ENCODE data around the gene CDC45.

Gene CDC45

DNA sequence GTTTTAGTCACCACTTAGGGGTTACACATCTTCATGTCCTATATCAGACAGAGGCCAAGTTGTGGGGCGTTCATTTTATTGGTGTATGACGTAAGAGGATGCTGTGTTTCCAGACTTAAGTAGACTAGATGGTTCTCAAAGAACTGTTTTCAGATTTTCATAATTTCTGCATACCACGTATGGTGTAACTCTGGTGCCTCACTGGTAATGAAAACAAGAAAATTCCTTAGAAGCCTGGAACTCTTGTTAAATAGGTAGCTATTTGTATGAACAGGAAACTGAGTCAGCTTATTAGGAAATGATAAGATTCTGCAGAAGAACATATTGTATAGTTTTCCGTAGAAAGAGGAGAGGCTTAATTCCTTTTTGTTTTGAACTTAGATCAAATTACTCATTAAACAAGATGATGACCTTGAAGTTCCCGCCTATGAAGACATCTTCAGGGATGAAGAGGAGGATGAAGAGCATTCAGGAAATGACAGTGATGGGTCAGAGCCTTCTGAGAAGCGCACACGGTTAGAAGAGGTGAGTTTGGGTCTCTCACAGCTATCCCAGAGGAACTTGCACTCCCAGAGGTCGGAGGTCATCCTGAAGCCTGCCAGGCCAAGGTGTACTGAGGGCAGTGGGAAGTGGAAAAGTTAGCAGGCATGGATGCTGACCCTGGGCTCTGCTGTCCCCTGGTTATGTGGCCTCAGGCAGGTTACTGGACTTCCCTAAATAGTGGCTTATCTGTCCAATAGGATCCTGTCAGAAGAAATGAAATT, 3.9 kb downstream of the CDC45 start:
- TF ChIP-seq, protein P1, sequence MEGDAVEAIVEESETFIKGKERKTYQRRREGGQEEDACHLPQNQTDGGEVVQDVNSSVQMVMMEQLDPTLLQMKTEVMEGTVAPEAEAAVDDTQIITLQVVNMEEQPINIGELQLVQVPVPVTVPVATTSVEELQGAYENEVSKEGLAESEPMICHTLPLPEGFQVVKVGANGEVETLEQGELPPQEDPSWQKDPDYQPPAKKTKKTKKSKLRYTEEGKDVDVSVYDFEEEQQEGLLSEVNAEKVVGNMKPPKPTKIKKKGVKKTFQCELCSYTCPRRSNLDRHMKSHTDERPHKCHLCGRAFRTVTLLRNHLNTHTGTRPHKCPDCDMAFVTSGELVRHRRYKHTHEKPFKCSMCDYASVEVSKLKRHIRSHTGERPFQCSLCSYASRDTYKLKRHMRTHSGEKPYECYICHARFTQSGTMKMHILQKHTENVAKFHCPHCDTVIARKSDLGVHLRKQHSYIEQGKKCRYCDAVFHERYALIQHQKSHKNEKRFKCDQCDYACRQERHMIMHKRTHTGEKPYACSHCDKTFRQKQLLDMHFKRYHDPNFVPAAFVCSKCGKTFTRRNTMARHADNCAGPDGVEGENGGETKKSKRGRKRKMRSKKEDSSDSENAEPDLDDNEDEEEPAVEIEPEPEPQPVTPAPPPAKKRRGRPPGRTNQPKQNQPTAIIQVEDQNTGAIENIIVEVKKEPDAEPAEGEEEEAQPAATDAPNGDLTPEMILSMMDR (IDR thresholded peaks at IDR 0.05; ENCODE audit: control insufficient read depth, insufficient read depth, low read depth, low read length, missing control alignments) = no peak
- no peak overlapping the region for H3K4me3 ChIP-seq (ENCODE audit: control insufficient read depth, low read depth, low read length)
- DNase-seq (ENCODE audit: low read depth) = peak; percentile 89

- no peak overlapping the region for H3K4me3 ChIP-seq (ENCODE audit: control insufficient read depth, low read depth, low read length)
- no peak for DNase-seq (ENCODE audit: low read depth)
- TF ChIP-seq, protein P1 (IDR thresholded peaks at IDR 0.05; ENCODE audit: control insufficient read depth, insufficient read depth, low read depth, low read length, missing control alignments) = no peak
Observed at GRCh38 chr22:19488285-19488684, 8.6 kb downstream of the CDC45 start.

- H3K4me3 ChIP-seq (ENCODE audit: control insufficient read depth, low read depth, low read length) = no peak overlapping the region
- TF ChIP-seq, protein P1 (IDR thresholded peaks at IDR 0.05; ENCODE audit: control insufficient read depth, insufficient read depth, low read depth, low read length, missing control alignments) = no peak
- DNase-seq (ENCODE audit: low read depth) = no peak
Observed at GRCh38 chr22:19488884-19489843, 9.4 kb downstream of the CDC45 start.

DNA sequence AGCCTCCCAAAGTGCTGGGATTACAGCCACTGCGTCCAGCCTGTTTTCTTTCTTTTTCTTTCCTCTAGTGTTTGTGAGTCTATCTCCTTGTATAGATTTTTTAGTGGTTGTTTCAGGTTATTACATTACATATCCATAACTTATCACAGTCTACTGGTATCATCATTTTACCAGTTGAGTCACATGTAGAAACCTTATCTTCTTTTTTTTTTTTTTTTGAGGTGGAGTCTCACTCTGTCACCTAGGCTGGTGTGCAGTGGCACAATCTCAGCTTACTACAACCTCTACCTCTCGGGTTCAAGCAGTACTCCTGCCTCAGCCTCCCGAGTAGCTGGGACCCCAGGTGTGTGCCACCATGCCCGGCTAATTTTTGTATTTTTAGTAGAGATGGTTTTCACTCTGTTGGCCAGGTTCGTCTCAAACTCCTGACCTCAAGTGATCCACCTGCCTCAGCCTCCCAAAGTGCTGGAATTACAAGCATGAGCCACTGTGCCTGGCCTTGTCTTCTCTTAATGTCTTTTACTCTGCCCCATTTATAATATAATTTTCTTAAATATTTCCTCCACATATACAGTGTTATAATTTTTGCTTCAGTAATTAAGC, 11.0 kb downstream of the CDC45 start:
- DNase-seq (ENCODE audit: low read depth) = no peak
- TF ChIP-seq, protein P1 (IDR thresholded peaks at IDR 0.05; ENCODE audit: control insufficient read depth, insufficient read depth, low read depth, low read length, missing control alignments) = no peak
- H3K4me3 ChIP-seq (ENCODE audit: control insufficient read depth, low read depth, low read length) = no peak overlapping the region

DNA sequence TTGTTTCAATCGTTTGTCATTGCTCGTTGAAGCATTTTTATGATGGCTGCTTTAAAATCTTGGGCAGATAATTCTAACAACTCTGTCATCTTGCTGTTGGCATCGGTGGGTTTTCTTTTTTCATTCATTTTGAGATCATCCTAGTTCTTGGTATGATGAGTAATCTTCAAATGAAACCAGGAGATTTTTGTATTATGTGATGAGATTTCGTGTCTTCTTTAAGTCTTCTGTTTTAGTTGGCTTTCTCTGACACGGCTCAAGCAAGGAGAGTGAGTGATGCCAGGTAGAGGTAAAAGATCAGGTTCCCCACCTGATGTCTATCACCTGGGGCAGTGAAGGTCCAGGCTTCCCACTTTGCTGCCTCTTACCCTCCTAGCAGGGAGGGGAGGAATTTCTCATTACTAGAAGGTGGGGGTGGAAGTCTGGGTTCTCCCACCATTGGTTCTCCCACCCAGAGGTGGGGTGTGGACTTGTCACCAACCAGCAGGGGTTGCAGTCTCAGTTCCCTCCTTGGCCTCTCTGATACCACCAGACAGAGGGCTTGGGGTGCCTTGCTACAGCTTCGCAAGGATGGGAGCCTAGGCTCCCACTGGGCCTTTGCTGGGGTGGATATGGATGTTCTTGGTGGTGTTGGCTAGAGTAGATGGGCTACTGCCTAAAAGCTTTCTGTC, 12.9 kb downstream of the CDC45 start:
- TF ChIP-seq, protein P1 (IDR thresholded peaks at IDR 0.05; ENCODE audit: control insufficient read depth, insufficient read depth, low read depth, low read length, missing control alignments) = no peak
- no peak overlapping the region for H3K4me3 ChIP-seq (ENCODE audit: control insufficient read depth, low read depth, low read length)
- no peak for DNase-seq (ENCODE audit: low read depth)

GRCh38 chr22:19494001-19494560, 14.4 kb downstream of the CDC45 start:
- TF ChIP-seq, protein P1 (IDR thresholded peaks at IDR 0.05; ENCODE audit: control insufficient read depth, insufficient read depth, low read depth, low read length, missing control alignments) = no peak
- DNase-seq (ENCODE audit: low read depth) = no peak
- H3K4me3 ChIP-seq (ENCODE audit: control insufficient read depth, low read depth, low read length) = no peak overlapping the region

All from AG09309 (cell line).